GM19324 (cell line): ENCODE data around the gene CSNK1G2.

Experiments used
- ATAC-seq: cut with Tn5 transposase; IDR thresholded peaks from one replicate; pipeline ENCODE4 v1.9.1; 2021; ENCODE audit warnings: mild to moderate bottlenecking, moderate library complexity; ENCODE audit not compliant: unreplicated experiment, low FRiP score

CSNK1G2 gene

GRCh38 chr19:1962674-1963073, 21.7 kb downstream of the CSNK1G2 start:
- ATAC-seq: no peak

- ATAC-seq: no peak
These were observed 26.2 kb downstream of the CSNK1G2 start for GRCh38 chr19:1967087-1967608.

GRCh38 chr19:1968279-1969175, 27.6 kb downstream of the CSNK1G2 start:
- ATAC-seq: no peak

GRCh38 chr19:1969176-1970002, 28.4 kb downstream of the CSNK1G2 start:
- no peak for ATAC-seq

- ATAC-seq: no peak
These were observed 29.2 kb downstream of the CSNK1G2 start for GRCh38 chr19:1970003-1970805.

GRCh38 chr19:1970806-1971502, 30.0 kb downstream of the CSNK1G2 start:
- ATAC-seq: no peak

- ATAC-seq: no peak
These were observed 33.6 kb downstream of the CSNK1G2 start for GRCh38 chr19:1974381-1975161.

- ATAC-seq: no peak
These were observed 34.1 kb downstream of the CSNK1G2 start for GRCh38 chr19:1975162-1975480.

- ATAC-seq: no peak
These were observed 36.1 kb downstream of the CSNK1G2 start for GRCh38 chr19:1977120-1977519.

GRCh38 chr19:1978346-1978894, 37.4 kb downstream of the CSNK1G2 start:
- no peak for ATAC-seq

- no peak for ATAC-seq
These were observed 38.0 kb downstream of the CSNK1G2 start for GRCh38 chr19:1979017-1979416.

- no peak for ATAC-seq
These were observed 38.7 kb downstream of the CSNK1G2 start for GRCh38 chr19:1979642-1980041.

- ATAC-seq: no peak
These were observed 39.3 kb downstream of the CSNK1G2 start for GRCh38 chr19:1980091-1980808.

- ATAC-seq: no peak
These were observed 39.8 kb downstream of the CSNK1G2 start for GRCh38 chr19:1980809-1981181.

- ATAC-seq: no peak
These were observed 40.3 kb downstream of the CSNK1G2 start for GRCh38 chr19:1981253-1981652.

GRCh38 chr19:1984357-1984756, 43.4 kb downstream of the CSNK1G2 start:
- ATAC-seq: no peak

GRCh38 chr19:1985588-1986356, 44.8 kb downstream of the CSNK1G2 start:
- no peak for ATAC-seq
